ENCODE results near the gene DGKD.

The DGKD gene

GRCh38 chr2:233414777-233415570, 60.7 kb downstream of the DGKD start:
- peak; percentile 28 for DNase-seq

DNA sequence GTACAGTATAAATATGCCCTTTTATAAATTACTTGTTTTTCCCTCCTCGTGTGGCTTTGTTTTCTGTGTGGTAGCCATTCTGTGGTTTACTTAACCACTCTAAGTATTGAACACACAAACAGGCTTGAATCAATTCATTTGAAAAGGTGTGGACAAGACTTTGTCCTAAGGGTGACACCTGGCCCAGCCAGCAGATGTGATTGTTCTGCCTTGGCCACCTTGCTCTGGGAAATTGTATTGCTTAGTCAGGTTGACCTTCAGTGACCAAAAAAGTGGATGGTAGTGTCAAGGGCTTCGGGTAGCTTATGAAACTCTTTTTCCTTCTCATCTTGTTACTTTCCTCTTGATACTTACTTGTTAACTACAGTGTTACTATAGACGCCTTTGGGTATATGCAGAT, 61.9 kb downstream of the DGKD start:
- no peak for DNase-seq

DNA sequence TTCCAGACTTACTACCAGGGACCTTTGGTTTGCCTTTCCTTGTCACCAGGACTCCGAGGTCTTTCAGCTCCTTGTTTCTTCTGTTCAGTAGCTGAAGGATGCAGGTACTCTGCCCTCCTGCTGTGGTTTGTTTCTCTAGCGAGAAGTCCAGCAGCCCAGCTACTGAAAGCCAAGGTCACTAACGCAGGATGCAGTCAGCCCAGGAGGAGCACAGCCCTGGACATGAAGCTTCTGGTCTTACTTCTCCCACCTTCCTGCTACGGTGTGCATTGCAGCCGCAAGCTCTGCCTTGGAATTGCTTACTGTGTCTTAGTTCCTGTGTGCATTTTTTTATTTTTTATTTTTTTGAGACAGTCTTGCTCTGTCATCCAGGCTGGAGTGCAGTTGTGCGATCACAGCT, 62.4 kb downstream of the DGKD start:
- DNase-seq = no peak

DNA sequence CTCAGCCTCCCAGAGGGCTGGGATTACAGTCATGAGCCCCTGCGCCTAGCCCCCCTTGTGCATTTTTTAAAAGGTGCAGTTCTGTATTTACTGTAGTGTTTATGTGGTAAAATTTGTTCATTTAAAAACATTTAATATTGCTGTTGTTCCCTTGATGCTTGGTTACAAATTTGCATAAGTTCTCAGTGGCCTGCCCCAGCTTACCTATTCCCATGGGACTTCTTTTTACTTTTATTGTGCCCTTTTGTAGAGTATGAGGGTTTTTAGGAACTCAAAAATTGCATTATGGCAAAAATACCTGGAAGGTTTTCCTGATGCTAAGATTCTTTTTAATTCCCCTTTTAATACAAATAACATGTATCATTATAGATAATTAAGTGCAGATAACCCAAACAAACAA, 63.0 kb downstream of the DGKD start:
- no peak for DNase-seq

- no peak for DNase-seq
These were observed 63.9 kb downstream of the DGKD start for GRCh38 chr2:233418052-233418760.

GRCh38 chr2:233418761-233419546, 64.7 kb downstream of the DGKD start:
- no peak for DNase-seq

- DNase-seq = no peak
These were observed 65.5 kb downstream of the DGKD start for GRCh38 chr2:233419602-233420391.

GRCh38 chr2:233421091-233421816, 67.0 kb downstream of the DGKD start:
- DNase-seq = no peak

GRCh38 chr2:233422050-233422639, 67.9 kb downstream of the DGKD start:
- DNase-seq = no peak

DNA sequence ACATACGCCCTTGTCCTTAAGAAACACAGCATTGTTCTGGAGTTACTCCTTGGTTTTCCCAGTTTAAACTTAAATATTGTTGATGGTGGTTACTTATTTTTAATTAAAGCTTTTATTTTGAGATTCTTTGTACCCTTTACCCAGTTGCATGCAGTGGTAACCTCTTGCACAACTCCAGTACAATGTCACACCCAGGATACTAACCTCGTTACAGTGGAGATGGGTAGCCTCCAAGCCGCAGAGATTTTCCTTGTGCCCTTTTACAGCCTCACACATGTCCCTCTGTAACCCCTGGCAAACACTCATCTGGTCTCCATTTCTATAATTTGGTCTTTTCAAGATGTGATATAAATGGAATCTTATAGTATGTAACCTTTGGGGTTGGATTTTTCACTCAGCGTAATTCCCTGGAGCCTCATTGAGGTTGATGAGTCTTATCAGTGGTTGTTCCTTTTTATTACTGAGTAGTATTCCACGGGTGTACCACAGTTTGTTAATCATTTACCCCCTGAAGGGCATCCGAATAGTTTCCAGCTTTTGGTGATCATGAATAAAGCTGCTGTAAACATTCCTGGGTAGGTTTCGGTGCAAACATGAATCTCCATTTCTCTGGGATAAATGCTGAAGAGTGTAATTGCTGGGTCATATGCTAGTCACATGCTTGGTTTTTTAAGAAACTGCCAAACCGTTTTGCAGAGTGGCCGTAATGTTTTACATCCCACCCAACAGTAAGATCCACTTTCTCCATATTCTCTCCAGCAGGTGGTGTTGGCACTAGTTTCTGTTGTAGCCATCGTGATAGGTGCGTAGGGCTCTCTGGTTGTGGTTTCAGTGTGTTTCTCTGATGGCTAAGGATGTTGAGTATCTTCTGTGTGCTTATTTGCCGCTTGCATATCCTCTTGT, 68.6 kb downstream of the DGKD start:
- no peak for DNase-seq

DNA sequence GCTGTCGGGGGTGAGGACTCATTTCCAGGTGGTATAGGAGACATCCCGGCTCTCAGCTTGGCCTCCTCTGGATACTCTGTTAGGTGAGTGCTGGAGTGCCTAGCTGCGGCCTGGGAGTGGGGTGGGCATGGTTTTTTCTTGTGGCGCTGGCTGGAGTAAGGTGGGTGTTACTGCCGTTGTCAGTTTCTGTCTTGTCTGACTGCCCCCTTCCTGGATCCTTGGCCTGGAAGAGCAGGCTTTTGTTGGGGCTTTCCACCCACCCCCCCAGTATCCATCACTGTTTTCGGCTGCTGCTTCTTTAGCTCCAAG, 69.2 kb downstream of the DGKD start:
- no peak for DNase-seq

DNA sequence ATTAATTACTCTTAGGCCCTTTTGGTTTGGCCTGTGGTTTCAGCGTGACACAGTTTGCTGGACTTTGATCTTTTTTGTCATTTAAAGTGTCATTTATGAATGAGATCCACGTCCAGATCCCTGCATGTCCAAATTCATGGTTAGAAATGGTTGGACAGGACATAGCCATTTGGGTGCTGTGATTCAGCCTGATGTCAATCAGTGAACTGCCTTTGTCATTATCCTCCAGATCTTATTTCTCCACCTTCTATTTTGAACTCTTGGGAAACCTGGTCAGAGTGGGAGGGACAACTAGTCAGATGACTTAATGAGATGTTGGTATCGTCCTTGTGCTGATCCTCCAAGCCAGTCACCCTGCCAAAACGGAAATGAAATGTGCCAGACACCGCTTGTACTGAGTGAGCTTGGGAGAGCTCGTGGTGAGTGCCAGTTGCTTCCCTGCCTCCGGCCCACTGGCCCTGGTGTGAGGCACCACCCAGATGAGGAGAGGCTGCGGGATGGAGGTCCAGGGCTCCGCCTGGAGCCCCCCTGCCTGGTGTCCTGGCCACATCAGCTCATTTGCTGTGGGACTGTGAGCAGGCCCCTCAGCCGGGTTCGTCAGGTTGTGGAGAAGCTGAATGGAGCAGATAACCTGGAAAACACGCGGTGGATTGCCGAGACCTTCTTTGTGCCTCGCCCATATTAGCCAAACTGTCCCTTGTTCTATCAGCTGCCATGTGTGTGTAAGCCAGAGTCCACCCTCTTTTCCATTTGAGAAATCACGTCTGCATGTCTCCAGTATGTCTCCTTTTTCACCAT, 70.1 kb downstream of the DGKD start:
- DNase-seq = no peak

DNA sequence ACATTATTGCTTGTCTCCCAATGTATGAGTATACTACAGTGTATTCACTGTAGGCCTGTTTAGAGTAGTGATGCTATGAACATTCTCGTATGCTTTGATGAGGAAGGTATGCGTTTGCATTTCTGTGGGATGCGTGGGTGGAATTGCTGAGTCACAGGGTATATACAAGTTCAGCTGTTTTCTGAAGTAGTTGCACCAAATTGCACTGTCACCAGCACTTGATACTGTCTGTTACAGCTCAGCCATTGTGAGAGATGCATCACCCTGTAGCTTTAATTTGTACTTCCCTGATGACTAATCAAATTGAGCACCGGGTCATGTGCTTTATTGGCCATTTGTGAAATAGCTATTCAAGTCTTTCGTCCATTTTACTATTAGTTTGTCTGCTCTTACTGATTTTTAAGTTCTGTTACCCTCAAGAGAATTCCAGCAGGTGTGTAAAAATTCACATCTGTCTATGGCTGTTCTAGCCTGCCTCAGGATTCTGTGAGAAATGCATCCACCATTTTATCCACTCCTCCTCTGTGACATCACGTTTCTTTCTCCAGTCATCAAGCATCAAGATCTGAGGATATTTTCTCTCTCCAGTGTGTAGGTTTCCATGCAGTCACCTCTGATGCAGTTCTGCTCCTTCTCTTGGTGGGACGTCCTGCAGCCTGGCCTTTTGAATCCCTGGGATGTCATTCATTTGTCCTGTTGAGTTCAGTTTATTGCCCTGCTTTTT, 72.5 kb downstream of the DGKD start:
- DNase-seq = peak; percentile 31

GRCh38 chr2:233428008-233428407, 73.7 kb downstream of the DGKD start:
- DNase-seq = no peak

DNA sequence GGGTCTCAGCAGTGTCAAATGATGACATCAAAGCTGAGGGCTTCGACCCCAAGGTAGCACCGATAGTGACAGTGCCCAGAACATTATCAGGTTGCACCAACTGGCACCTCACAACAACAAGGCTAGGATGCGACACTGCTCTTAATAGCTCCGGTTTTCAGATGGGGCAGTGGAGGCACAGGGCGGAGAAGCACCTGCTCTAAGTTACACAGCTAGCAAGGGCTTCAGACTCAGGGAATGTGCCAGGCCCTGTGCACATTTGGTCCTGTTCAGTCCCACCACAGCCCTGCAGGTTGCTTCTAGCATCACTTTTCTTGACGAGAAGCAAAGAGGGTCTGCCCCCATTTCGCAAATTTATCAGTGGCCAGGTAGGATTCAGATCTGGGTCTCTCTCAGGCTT, 74.1 kb downstream of the DGKD start:
- no peak for DNase-seq

DNA sequence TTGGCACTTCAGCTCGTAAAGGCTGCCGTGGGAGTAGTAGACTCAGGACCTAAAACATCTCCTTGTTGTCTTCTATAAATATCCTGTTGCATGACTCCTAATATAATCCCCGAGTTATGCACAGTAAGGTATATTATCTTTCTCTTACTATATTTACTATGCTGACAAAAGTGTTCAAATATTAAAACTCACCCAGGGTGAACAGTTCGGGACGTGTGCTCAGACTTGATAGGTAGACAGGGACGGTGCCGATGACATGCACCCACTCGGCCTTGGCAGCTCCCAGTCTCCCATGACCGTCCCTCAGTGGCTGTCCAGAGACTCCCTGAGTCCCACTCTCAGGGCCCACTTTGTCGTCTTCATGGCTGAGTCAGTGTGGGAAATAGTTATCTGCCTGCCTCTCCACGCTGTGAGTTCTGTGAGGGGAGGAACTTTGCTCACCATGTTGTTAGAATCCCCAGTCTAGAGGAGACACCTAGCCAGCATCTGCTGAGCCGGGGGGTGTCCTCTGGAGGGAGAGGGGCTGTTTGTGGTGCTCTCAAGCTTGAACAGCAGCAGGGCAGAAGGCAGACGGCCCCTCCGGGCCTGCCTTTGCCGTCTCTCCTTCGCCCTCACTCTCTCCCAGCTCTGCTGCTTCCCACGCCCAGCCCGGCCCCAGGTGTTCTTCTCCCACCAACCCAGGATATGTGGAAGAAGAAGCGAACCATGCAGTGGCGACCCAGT, 75.0 kb downstream of the DGKD start:
- DNase-seq = no peak

DNA sequence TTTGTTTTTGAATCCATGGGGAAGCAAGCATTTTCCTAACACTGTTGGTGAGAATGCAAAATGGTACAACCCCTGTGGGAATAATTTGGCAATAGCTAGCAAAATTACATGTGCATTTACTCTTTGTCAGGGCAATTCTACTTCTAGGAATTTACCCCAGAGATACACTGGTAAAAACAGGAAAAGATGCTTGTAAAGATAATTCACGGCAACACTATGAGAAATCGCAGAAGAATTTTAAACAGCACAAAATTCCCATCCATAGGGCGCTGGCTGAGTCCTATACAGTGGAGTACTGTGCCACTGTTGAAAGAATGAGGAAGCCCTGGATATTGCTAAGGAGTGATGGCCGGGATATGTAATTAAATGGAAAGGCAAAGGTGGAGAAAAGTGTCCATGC, 75.8 kb downstream of the DGKD start:
- DNase-seq = no peak

GRCh38 chr2:233430651-233431050, 76.4 kb downstream of the DGKD start:
- no peak for DNase-seq

DNA sequence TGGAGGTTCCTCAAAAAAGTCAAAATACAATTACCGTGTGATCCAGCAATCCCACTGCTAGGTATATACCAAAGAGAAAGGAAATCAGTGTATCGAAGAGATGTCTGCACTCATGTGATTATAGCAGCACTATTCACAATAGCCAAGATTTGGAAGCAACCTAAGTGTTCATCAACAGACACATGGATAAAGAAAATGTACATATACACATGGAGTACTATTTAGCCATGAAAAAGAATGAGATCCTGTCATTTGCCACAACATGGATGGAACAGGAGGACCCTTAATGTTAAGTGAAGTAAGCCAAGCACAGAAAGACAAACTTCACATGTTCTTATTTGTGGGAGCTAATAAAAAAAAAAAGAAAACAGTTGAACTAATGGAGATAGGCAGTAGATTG, 78.7 kb downstream of the DGKD start:
- no peak for DNase-seq

Measured in kidney glomerular epithelial cell (primary cell).